Activated CD8-positive, alpha-beta memory T cell treated with anti-CD3 and anti-CD28 coated beads, Interleukin-2, amount 50 U/mL, for 24 hours (primary cell): ENCODE measurements around the gene PLEKHN1.

Experiments used
- DNase-seq: peaks from one replicate; pipeline ENCODE4 v3.0.0-alpha.2; 2020; ENCODE audit errors: extremely low read depth

The PLEKHN1 gene

DNA sequence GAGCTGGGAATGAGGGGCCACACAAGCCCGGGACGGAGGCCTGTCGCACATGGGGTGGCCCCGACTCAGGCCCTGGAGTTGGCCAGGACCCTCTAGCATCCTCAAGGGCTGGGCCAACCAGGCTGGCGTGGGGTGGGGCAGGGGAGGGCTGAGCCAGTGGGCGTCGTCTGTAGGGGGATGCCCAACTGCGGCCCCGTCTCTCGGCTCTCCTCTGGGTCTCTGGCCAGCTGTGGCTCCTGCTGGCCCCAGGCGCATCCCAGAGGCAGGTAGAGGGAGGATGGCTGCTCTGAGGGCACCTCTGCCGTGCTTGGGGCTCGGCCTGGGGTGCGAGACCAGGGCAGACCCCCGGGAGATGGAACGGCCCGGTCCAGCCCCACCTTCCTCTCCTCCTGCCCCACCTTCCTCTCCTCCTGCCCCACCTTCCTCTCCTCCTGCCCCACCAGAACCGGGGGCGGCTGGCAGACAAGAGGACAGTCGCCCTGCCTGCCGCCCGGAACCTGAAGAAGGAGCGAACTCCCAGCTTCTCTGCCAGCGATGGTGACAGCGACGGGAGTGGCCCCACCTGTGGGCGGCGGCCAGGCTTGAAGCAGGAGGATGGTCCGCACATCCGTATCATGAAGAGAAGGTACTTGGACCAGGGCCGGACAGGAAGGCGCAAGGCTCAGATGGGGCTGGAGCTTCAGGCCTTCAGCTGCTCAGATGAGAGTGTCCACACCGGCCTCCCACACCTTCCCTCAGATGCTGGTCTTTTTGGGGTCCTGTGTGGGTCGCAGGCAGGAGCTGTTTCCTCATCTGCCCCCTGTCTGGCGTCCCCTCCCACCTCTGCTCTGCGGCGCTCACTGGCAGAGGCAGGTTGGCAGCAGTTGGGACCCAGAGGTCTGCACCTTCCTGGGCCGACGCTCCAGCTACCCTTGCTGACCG lies 36.3 kb upstream of the PLEKHN1 start:
- no peak for DNase-seq

DNA sequence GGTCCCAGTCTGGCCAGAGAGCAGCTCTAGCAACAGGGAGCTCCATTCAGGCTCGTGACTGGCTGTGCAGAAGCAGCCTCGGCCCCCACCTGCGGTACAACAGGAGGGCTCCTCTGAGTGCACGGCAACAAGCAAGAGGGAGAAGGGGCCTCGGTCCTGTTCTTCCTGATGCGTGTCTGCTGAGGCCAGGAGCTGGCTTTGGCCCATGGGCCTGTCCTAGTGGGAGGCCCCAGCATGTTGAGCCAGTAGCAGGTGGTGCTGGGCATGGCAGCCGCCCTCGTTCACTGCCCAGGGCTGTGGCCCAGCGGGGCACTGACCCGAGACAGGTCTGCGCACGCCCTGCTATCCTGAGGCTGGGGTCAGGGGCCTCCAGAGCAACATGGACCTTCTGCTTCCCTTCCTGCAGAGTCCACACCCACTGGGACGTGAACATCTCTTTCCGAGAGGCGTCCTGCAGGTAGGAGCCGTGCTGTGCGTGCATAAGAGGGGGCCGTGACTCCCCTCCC lies 35.6 kb upstream of the PLEKHN1 start:
- no peak for DNase-seq

DNA sequence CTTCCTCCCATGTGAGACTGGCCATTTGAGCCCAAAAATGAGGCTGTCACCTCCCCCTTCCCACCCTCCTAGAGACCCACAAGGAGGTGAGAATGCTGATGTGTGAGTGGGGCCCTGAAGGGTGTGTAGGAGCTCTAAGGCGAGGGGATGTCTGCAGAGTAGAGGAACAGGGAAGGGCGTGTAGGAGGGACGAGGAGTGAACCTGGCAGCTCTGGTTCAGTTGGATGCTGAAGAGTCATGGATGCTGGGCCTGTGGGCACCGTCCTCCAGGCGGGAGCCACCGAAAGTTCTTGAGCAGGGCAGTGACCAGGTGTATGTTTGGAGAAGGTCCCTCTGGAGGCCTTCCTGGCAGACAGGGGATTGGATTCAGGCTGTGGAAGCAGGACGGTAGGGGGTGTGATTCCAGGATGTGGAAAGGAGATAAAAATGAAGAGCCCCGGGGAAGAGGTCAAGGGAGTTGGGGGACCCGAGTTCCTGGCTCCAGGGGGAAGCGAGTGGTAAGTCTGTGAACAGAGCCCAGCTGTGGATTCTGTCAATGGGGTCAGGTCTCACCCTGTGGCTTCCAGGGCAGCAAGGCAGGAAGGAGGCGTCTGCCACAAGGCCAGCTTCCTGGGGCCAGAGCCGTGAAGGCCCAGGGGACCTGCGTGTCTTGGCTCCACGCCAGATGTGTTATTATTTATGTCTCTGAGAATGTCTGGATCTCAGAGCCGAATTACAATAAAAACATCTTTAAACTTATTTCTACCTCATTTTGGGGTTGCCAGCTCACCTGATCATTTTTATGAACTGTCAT lies 34.7 kb upstream of the PLEKHN1 start:
- DNase-seq, result no peak

DNA sequence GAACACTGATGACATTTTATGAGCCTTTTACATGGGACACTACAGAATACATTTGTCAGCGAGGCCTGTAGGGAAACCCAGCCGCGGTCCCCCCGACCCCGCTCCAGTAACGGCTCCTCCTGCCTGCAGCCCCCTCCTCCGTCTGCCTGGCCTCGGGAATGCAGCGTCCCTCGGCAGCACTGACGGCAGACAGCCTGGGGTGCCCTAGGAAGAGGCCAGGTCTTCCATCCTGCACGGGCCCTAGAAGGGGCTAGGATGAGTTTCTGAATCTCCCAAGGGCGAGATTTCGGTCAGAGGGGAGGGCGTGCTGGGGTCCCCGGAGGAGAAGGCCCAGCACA lies 34.1 kb upstream of the PLEKHN1 start:
- no peak for DNase-seq

DNA sequence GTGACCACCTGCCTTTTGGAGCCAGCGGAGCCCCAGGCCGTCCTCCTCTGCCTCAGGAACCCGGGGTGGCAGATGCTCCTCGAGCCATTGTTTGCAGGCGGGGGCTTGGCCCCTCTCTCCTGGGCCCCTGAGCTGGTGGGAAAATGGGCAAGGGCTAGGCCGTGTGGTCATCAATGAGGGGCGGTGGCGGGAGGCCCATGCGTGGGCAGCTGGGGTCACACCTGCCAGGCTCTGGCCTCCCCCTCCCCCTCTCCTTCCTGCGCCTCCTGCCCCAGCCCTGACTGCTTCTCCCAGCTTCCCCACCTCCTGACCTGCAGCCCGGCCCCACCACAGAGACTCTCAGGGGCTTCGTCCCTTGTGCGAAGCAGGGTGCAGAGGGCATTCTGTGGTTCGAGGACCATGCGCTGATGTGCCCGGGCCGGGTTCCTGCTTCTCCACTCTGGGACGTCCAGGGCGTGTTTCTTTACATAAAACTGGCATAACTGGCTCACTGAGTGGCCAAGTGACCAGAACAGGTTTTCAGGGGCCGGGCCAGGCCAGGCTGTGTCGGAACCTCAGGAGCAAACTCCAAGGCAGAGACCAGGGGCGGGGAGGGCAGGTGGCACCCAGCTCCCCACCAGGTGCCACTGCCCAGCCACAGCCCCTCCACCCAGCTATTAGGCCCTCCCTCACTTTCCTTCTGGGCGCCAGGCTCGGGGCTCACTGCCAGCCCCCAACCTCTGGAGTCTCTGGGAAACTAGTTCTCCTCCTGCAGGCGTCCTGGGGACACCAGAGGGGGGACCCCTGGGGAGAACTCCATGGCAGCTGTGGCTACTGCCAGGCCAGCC lies 33.3 kb upstream of the PLEKHN1 start:
- DNase-seq, result no peak

DNA sequence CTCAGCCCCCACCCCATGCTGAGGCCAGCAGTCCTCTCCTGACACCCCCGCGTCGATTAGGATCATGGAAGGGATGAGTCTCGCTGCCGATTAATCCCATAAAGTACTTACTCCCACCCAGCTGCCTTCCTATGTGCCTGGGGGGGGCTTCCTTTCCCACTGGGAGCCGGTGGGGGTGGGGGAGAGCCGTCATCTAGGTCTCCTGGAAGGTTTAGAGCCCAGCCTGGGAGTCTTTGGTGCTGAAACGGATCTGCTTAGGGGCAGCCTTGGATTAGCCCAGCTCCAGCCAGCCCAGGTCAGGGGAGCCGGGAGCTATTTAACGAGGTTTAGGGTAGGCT lies 32.7 kb upstream of the PLEKHN1 start:
- DNase-seq, result no peak

DNA sequence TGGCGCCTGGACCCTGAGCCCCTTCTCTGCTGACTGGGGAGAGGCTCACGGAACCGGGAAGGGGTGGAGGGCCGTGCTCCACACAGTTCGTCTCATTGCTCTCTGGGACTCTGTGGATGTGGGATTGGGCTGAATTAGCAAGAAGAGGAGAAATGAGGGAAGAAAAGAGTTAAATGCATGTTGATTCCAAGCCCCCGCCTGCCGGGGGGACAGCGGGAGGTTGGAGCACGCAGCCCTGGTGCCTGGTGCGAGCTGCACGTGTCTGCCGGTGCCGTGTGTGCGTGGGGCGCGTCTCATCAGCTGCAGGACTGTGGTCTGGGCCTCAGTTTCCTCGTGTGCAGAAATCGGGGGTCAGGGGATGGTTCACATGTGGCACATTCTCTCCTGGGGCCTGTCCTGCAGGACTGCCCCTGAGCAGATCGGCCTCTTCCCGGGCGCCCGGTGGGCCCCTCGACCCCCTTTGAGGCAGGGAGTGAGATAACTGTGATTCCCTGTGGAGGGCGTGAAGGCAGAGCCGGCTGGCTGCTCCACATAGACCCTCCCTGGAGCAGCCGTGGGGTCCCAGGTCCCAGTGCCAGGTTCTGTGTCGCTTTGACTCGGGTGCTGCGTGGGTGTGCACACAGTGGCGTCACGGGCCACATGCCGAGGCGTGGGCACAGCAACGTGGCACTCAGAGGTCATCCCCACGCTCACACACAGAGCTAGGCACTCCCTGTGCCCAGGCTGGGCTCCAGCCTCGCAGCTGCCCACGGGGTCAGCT lies 31.1 kb upstream of the PLEKHN1 start:
- no peak for DNase-seq

DNA sequence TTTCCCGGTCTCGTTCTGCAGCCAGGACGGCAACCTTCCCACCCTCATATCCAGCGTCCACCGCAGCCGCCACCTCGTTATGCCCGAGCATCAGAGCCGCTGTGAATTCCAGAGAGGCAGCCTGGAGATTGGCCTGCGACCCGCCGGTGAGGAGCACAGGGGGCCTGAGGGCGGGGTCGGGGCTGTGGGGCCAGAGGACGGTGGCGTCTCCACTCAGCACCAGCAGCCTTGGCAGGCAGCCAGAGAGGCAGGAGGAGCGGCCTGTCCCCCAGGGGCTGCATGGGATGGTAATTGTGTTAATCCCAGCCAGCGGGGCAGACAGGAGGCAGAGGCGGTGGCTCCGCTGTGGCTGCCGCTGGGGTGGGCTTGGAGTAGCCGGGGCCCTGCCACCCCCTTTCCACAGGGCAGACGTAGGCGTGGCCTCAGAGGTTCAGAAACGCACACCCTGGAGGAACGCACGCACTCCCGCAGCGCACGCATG lies 30.5 kb upstream of the PLEKHN1 start:
- no peak for DNase-seq

DNA sequence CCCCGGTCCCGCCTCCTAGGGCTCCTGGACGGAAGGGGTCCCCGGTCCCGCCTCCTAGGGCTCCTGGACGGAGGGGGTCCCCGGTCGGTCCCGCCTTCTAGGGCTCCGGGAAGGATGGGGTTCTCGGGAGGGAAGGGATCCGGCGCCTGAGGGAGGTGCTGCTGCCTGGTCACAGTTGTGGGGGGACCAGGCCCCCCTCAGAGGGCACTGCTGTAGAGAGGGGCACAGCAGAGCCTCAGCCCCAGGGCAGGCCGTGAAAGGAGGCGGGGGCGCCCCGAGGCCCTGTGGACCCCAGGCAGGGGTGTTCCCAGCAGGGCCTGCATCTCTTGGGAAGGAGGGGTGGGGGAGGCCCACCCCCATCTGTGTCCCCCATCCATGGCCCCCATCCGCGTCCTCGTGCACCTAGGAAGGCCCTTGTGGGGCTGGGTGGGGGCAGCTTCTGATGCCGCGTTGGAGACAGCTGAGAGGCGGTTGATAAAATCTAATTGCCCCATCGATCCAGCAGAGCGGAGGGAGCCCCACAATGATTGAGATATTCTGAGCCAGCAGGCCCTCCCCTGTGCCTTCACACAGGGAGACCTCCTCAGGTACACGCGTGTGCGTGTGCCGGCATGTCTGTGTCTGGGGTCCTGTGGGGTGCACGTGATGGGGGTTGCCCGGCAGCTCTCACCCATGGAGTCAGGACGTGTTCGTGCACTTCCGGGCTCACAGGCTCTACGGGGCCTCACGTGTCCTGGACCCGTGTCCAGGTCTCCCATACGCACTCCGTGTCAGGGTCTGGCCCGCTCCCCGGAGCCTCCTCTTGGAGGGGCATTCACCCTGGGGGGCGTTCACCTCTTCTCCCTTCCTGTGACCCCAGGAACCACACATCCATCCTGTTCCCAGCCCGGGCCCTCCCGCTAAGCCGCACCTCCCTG lies 29.7 kb upstream of the PLEKHN1 start:
- no peak for DNase-seq

DNA sequence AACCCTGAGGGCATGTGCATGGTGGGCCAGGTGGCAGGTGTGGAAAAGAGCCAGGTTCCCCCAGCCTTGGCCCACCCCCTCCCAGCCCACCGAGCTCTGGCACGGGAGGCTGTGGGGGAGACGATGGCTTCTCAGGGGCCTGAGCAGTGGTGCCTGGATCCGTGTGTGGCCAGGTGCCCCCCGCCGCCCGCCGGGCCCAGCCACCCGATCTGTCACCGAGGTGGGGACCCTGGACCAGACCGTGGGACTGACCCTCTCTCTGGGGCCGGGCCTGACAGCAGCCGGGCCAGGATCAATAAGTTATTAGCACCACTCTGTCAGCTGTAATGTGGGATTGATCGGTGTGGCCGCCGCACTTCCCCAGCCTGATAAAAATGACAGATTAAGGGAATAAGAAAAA lies 28.8 kb upstream of the PLEKHN1 start:
- DNase-seq, result no peak

DNA sequence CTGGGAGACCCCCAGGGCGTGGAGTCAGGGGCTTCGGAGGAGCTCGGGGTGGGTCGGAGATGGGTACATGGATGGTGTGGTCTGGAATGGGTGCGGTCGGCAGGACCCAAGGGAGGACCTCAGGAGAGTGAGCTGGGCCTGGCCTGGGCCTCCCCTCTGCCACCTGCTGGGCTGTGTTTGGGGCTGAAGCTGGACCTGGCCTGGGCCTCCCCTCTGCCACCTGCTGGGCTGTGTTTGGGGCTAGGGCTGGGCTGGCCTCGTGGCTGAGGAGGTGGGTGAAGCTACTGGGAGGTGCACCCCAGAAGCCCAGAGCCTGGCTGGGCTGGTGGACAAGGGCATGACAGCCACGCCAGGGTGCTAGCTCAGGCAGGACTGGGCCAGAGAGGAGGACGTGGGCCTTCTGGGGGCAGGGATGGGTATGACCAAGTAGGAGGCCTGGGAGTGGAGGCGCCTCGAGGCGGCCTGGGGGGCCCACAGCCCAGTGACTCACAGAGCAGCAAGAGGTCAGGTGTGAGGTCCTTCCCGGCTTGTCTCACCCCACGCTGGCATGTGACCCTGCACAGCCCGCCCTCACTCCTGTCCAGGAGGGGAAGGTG lies 28.1 kb upstream of the PLEKHN1 start:
- DNase-seq, result no peak

DNA sequence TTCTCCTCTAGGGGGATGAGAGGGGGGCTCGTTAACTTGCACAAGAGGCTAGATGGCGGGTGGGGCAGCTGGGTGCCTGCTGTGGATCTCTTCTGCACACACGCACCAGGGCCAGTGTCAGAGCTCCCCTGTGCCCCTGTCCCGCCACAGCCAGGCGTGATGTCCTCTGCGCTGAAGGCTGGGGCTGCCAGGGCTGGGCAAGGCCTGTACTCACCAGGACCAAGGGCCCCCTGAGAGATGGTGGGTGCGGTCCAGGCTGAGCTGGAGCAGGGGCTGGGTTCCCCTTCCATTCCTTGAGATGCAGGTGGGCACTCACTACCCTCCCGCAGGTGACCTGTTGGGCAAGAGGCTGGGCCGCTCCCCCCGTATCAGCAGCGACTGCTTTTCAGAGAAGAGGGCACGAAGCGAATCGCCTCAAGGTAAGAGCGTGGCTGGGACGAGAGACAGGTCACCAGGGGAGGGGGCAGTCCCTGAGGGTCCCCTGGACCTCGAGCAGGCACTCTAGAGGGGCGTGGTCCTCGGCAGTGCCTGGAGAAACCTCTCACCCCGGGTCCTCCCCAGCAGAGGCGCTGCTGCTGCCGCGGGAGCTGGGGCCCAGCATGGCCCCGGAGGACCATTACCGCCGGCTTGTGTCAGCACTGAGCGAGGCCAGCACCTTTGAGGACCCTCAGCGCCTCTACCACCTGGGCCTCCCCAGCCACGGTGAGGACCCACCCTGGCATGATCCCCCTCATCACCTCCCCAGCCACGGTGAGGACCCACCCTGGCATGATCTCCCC lies 27.4 kb upstream of the PLEKHN1 start:
- no peak for DNase-seq

DNA sequence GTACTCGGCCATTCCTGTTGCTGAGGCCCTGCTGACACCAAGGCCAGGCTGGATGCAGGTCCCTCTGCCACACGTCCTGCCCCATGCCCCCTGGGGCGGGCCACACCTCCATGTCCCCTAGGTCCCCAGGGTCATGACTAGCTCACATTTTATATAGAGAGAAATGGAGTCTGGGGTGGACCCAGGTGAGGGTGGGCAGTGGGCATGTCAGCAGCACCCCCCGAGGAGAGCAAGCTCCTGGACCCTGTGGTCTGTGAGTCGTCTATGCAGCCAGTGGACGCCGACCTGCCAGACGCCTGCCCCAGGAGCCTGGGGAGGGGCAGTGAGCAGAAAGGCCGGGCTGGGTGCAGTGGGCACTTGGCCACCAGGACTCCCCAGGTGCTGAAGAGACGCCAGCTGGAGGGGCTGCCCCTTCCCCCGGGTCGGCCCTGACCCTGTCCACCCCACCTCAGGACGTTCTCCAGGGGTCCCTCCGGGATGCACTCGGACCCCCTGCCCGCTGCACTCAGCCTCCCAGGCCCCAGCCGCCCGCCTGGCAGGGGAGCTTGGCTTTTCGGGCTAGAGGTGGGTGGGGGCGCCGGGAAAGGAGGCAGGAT lies 26.7 kb upstream of the PLEKHN1 start:
- no peak for DNase-seq

DNA sequence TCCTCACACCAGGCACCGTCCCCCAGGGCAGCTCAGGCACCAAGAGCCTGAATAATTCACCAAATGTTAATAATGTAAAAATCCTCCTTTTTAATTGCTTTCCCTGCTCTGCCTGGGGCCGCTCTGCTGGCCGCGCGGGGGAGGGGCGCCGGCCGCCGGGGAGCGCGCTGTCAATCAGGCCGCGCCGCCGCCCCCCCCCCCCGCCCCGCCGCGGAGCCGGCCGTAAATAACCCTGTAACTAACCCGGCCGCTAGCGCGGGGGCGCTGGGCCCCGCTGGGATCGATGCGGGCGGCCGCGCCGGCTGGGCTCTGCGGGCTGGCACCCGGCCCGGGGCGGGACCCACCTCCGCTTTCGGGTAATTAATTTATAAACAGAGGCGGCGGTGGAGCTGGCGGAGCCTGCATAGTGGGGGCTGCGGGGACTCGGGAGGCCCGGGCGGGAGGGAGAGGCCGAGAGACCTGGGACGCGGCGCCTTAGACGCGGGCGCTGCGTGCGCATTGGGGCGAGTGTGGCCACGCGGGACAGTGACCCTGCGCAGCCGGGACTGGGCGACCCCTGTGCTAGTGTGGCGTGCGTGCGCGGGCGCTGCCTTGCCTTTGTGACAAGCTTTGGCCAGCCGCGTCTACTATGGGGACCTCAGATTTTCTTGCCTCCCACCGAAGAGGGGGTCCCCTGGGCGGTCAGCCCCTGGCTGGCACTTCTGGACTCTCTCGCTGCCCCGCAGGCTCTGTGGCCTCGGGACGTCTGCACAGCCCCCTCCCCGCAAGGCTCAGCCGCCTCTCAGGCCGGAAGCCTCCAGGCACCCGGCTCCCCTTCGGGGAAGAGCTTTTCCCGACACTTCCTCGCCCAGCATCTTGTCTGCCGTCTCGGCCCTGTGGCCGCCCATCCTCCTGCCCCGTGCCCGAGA lies 25.9 kb upstream of the PLEKHN1 start:
- no peak for DNase-seq

DNA sequence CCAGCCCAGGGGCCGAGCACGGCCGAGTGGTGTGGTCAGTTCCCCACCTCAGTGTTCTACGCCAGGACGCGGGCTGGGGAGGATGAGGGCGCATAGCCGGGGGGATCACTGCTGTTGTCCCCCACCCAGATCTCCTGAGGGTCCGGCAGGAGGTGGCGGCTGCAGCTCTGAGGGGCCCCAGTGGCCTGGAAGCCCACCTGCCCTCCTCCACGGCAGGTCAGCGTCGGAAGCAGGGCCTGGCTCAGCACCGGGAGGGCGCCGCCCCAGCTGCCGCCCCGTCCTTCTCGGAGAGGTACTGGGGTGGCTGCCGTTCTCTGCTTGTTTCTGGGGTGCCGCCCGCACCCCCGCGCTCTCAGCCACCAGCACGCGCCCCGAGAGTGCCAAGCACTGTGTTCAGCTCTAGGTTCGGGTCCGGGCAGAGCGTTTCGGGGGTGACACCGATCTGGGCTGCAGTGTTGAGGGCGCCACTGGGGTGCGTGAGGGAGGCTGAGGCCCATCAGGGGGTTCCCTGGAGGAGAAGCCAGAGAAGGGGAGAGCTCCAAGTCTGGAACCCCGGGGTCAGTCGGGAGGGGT lies 25.2 kb upstream of the PLEKHN1 start:
- no peak for DNase-seq

DNA sequence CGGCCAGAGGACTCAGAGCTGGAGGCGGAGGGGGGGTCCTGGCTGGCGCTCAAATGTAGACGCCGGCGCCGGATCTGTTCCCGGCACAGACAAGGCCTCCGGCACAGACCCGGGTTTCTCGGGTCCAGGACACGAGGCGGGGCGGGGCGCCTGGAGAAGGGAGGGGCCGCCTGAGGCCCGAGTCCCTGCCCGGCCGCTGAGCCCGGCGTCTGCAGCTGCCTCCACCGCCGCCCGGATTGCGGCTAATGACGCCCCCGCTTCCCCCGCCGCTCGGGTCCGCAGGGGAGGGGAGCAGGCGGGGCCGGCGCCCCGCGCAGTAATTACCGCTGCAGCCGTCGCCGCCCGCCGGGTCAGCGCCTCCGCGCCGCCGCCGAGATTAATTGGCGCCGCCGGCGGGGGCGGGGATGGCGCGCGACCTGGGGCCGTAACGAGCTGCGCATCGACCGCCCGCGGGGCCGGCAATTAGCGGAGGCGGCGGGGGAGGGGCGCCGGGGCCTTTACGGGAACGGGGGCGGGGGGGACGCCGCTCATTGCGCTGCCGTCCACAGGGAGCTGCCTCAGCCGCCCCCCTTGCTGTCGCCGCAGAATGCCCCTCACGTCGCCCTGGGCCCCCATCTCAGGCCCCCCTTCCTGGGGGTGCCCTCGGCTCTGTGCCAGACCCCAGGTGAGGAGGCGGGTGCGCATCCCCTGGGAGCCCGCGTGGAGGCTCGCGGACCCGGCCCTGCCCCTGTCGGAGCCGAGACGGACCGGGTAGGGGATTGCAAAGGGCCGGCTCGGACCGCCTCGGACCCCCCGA lies 24.5 kb upstream of the PLEKHN1 start:
- DNase-seq, result no peak
